ENCODE results near the gene VWA5B1.

The VWA5B1 gene

GRCh38 chr1:20361805-20362381, 71.2 kb downstream of the VWA5B1 start:
- H3K9me2 ChIP-seq (replicated peaks; ENCODE audit: insufficient read depth, low read length) = no peaks in the 10 kb centered on the region
- H3K27ac ChIP-seq (ENCODE audit: low read length) = no peak overlapping the region
- H3K9me3 ChIP-seq (replicated peaks; ENCODE audit: insufficient read depth, low read length) = no peaks in the 10 kb centered on the region
- peaks cover 91% of the 10 kb centered on the region for H3K27me3 ChIP-seq (replicated peaks; ENCODE audit: insufficient read depth, low read length)
- H3K9ac ChIP-seq (ENCODE audit: low read length) = no peak overlapping the region
- no peak overlapping the region for H2AFZ ChIP-seq (ENCODE audit: low read length)
- no peak overlapping the region for H3K4me2 ChIP-seq (ENCODE audit: low read depth, low read length)
- H3K4me3 ChIP-seq (ENCODE audit: low read length) = no peak overlapping the region
- H3K36me3 ChIP-seq (replicated peaks; ENCODE audit: insufficient read depth, low read length) = no peaks in the 10 kb centered on the region
- H4K20me1 ChIP-seq (ENCODE audit: insufficient read depth, low read length) = no peaks in the 10 kb centered on the region
- DNase-seq = no peak
- TF ChIP-seq EZH2 (optimal IDR thresholded peaks at IDR 0.05; ENCODE audit: low read depth, low read length) = no peak
- TF ChIP-seq CTCF (IDR thresholded peaks at IDR 0.05; ENCODE audit: low read length) = peak; percentile 64
- H3F3A ChIP-seq (ENCODE audit: insufficient read depth, low read length) = no peaks in the 10 kb centered on the region
- H3K4me1 ChIP-seq (ENCODE audit: low read length) = no peaks in the 10 kb centered on the region
- no peaks in the 10 kb centered on the region for H3K79me2 ChIP-seq (ENCODE audit: low read length)

GRCh38 chr1:20362856-20363255, 72.2 kb downstream of the VWA5B1 start:
- Histone ChIP-seq H3K9me3 (replicated peaks; ENCODE audit: insufficient read depth, low read length) (no peaks in the 10 kb centered on the region), H3K9ac (ENCODE audit: low read length) (no peak overlapping the region), H2AFZ (ENCODE audit: low read length) (no peak overlapping the region), H3K27ac (ENCODE audit: low read length) (no peak overlapping the region), H3K4me3 (ENCODE audit: low read length) (no peak overlapping the region), H3K79me2 (ENCODE audit: low read length) (no peaks in the 10 kb centered on the region), H4K20me1 (ENCODE audit: insufficient read depth, low read length) (no peaks in the 10 kb centered on the region), H3K9me2 (replicated peaks; ENCODE audit: insufficient read depth, low read length) (no peaks in the 10 kb centered on the region), H3K4me2 (ENCODE audit: low read depth, low read length) (no peak overlapping the region), H3K36me3 (replicated peaks; ENCODE audit: insufficient read depth, low read length) (no peaks in the 10 kb centered on the region), H3K4me1 (ENCODE audit: low read length) (no peaks in the 10 kb centered on the region), H3F3A (ENCODE audit: insufficient read depth, low read length) (no peaks in the 10 kb centered on the region), H3K27me3 (replicated peaks; ENCODE audit: insufficient read depth, low read length) (peaks cover 91% of the 10 kb centered on the region)
- TF ChIP-seq EZH2phosphoT487 (IDR thresholded peaks at IDR 0.05; ENCODE audit: low read length) = no peak
- TF ChIP-seq EZH2 (optimal IDR thresholded peaks at IDR 0.05; ENCODE audit: low read depth, low read length) = no peak
- no peak for TF ChIP-seq CTCF (IDR thresholded peaks at IDR 0.05; ENCODE audit: low read length)
- no peak for DNase-seq

GRCh38 chr1:20365421-20366055, 74.9 kb downstream of the VWA5B1 start:
- no peak overlapping the region for H3K27ac ChIP-seq (ENCODE audit: low read length)
- no peak overlapping the region for H3K4me2 ChIP-seq (ENCODE audit: low read depth, low read length)
- H3K9me3 ChIP-seq (replicated peaks; ENCODE audit: insufficient read depth, low read length) = no peaks in the 10 kb centered on the region
- TF ChIP-seq EZH2phosphoT487 (IDR thresholded peaks at IDR 0.05; ENCODE audit: low read length) = no peak
- TF ChIP-seq EZH2 (optimal IDR thresholded peaks at IDR 0.05; ENCODE audit: low read depth, low read length) = no peak
- no peak for TF ChIP-seq CTCF (IDR thresholded peaks at IDR 0.05; ENCODE audit: low read length)
- H3K9ac ChIP-seq (ENCODE audit: low read length) = no peak overlapping the region
- H3K9me2 ChIP-seq (replicated peaks; ENCODE audit: insufficient read depth, low read length) = no peaks in the 10 kb centered on the region
- no peaks in the 10 kb centered on the region for H3K79me2 ChIP-seq (ENCODE audit: low read length)
- no peak overlapping the region for H3K4me3 ChIP-seq (ENCODE audit: low read length)
- no peaks in the 10 kb centered on the region for H3F3A ChIP-seq (ENCODE audit: insufficient read depth, low read length)
- peaks cover 92% of the 10 kb centered on the region for H3K27me3 ChIP-seq (replicated peaks; ENCODE audit: insufficient read depth, low read length)
- no peak overlapping the region for H2AFZ ChIP-seq (ENCODE audit: low read length)
- no peak for DNase-seq
- no peaks in the 10 kb centered on the region for H3K36me3 ChIP-seq (replicated peaks; ENCODE audit: insufficient read depth, low read length)
- H3K4me1 ChIP-seq (ENCODE audit: low read length) = no peaks in the 10 kb centered on the region
- H4K20me1 ChIP-seq (ENCODE audit: insufficient read depth, low read length) = no peaks in the 10 kb centered on the region
